WTC11 (cell line): ENCODE results near the gene KRT33A. TPM values are rescaled to one million over a fixed set of nuclear protein-coding genes. Genes with fewer than 3 reads are reported as not detected.

Source experiments
- ATAC-seq: fragments of 200-7000 bp; cut with Tn5 transposase; 2 replicates; pipeline ENCODE4 v1.10.0; 2021; ENCODE audit warnings: mild to moderate bottlenecking, moderate library complexity
- CTCF ChIA-PET: fragments of 300-600 bp; sonication (Branson Sonifier 250); formaldehyde crosslinking; loops from one replicate; lab custom pipeline; 2021; ENCODE audit warnings: antibody characterized with exemption; lab: Charles Lee
- POLR2A ChIA-PET: fragments of 350-600 bp; sonication (Branson Sonifier 250); formaldehyde crosslinking; loops from one replicate; lab custom pipeline; 2021; ENCODE audit warnings: antibody characterized with exemption; lab: Charles Lee
- DNase-seq: peaks from one replicate; pipeline ENCODE4 v3.0.0; 2021; ENCODE audit warnings: low spot score
- H3K27ac Mint-ChIP-seq: 2 replicates; pipeline ENCODE4 v1.8.0; 2021; ENCODE audit warnings: mixed read lengths
- H3K27me3 Mint-ChIP-seq: 2 replicates; pipeline ENCODE4 v1.8.0; 2021; ENCODE audit warnings: low read depth, mild to moderate bottlenecking, moderate library complexity, mixed read lengths
- H3K36me3 Mint-ChIP-seq: 2 replicates; pipeline ENCODE4 v1.8.0; 2021; ENCODE audit warnings: mixed read lengths
- H3K4me1 Mint-ChIP-seq: 2 replicates; pipeline ENCODE4 v1.8.0; 2022; ENCODE audit warnings: mixed read lengths
- H3K4me3 Mint-ChIP-seq: 2 replicates; pipeline ENCODE4 v1.8.0; 2021; ENCODE audit warnings: mild to moderate bottlenecking, moderate library complexity, mixed read lengths
- H3K9me3 Mint-ChIP-seq: 2 replicates; pipeline ENCODE4 v1.8.0; 2021; ENCODE audit warnings: mixed read lengths
- CREM ChIP-seq: sonication (generic); formaldehyde crosslinking; IDR thresholded peaks from 2 replicates; pipeline ENCODE4 v1.8.1; 2022; ENCODE audit warnings: mild to moderate bottlenecking, missing genetic modification reagents, moderate library complexity
- GTF2I ChIP-seq: fragments of 250-450 bp; sonication (Bioruptor Pico); conservative IDR thresholded peaks from 2 replicates; pipeline ENCODE4 v1.4.0; 2021; ENCODE audit warnings: mild to moderate bottlenecking
- PRRX2 ChIP-seq: fragments of 250-450 bp; sonication (Bioruptor Pico); IDR thresholded peaks from 2 replicates; pipeline ENCODE4 v1.8.0; 2021; ENCODE audit warnings: mild to moderate bottlenecking
- SMAD3 ChIP-seq: sonication (generic); formaldehyde crosslinking; IDR thresholded peaks from 2 replicates; pipeline ENCODE4 v1.8.0; 2022; ENCODE audit warnings: missing genetic modification reagents, mild to moderate bottlenecking, borderline replicate concordance
- ZNF121 ChIP-seq: sonication (generic); formaldehyde crosslinking; IDR thresholded peaks from 2 replicates; pipeline ENCODE4 v1.8.0; 2023; ENCODE audit warnings: missing genetic modification reagents
- ZNF219 ChIP-seq: sonication (generic); formaldehyde crosslinking; IDR thresholded peaks from 2 replicates; pipeline ENCODE4 v1.8.0; 2023; ENCODE audit warnings: missing genetic modification reagents, mild to moderate bottlenecking, borderline replicate concordance
- ZNF396 ChIP-seq: fragments of 250-450 bp; sonication (Bioruptor Pico); IDR thresholded peaks from 2 replicates; pipeline ENCODE4 v1.8.0; 2021; ENCODE audit warnings: mild to moderate bottlenecking, moderate library complexity, borderline replicate concordance
- ZNF416 ChIP-seq: fragments of 250-450 bp; sonication (Bioruptor Pico); IDR thresholded peaks from 2 replicates; pipeline ENCODE4 v1.9.0; 2021; ENCODE audit warnings: mild to moderate bottlenecking, inconsistent platforms
- ZNF532 ChIP-seq: fragments of 250-450 bp; sonication (Bioruptor Pico); IDR thresholded peaks from 2 replicates; pipeline ENCODE4 v1.9.0; 2021; ENCODE audit warnings: mild to moderate bottlenecking, borderline replicate concordance
- total RNA-seq: library from RNA; stranded (reverse); gene quantifications from 3 replicates; pipeline ENCODE4 v1.2.3, GENCODE V29; 2021
- TF ChIP-seq, protein P1 (sequence below): sonication (generic); formaldehyde crosslinking; IDR thresholded peaks from 2 replicates; pipeline ENCODE4 v1.8.0; 2023; ENCODE audit warnings: missing genetic modification reagents
- TF ChIP-seq, protein P2 (sequence below): fragments of 200-600 bp; IDR thresholded peaks from 2 replicates; pipeline ENCODE4 v1.8.0; 2022; ENCODE audit warnings: antibody characterized with exemption
- TF ChIP-seq, protein P3 (sequence below): sonication (generic); formaldehyde crosslinking; IDR thresholded peaks from 2 replicates; pipeline ENCODE4 v1.8.1; 2023; ENCODE audit warnings: mild to moderate bottlenecking, missing genetic modification reagents

Gene KRT33A
- total RNA-seq, 1 experiment from 2014 or later: not detected

GRCh38 chr17:41322903-41323895 is 27.4 kb downstream of the KRT33A start:
- peaks cover 21% of the 10 kb centered on the region for H3K9me3 Mint-ChIP-seq
- H3K4me3 Mint-ChIP-seq: no peak overlapping the region
- H3K27ac Mint-ChIP-seq: no peak overlapping the region
- POLR2A ChIA-PET: no interaction called here
- TF ChIP-seq ZNF396: no peak
- no peak for TF ChIP-seq ZNF219 (CRISPR knock-in tag)
- TF ChIP-seq ZNF416 (CRISPR knock-in tag): no peak
- no peak for TF ChIP-seq CREM
- no peak for TF ChIP-seq PRRX2 (CRISPR knock-in tag)
- TF ChIP-seq, protein P1, sequence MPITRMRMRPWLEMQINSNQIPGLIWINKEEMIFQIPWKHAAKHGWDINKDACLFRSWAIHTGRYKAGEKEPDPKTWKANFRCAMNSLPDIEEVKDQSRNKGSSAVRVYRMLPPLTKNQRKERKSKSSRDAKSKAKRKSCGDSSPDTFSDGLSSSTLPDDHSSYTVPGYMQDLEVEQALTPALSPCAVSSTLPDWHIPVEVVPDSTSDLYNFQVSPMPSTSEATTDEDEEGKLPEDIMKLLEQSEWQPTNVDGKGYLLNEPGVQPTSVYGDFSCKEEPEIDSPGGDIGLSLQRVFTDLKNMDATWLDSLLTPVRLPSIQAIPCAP: no peak
- no peak for TF ChIP-seq SMAD3 (CRISPR knock-in tag)
- TF ChIP-seq, all 79 proteins: peak for 0
- peaks cover 14% of the 10 kb centered on the region; the same call in 1 of the 2 replicates for H3K36me3 Mint-ChIP-seq
- CTCF ChIA-PET: interaction anchor here (0.5 to 2.5 kb wide), 36 partner anchors 9 to 466 kb away, joined by 3 to 11 read pairs (median 4); partner anchors contain the start of genes EIF1, KRT39 and KRTAP16-1
- ATAC-seq (no peak), DNase-seq (no peak)
- 0 out of 2 replicates have a peak, but pooled peaks cover 3% of the 10 kb centered on the region for H3K4me1 Mint-ChIP-seq
- no peaks in the 10 kb centered on the region for H3K27me3 Mint-ChIP-seq

DNA sequence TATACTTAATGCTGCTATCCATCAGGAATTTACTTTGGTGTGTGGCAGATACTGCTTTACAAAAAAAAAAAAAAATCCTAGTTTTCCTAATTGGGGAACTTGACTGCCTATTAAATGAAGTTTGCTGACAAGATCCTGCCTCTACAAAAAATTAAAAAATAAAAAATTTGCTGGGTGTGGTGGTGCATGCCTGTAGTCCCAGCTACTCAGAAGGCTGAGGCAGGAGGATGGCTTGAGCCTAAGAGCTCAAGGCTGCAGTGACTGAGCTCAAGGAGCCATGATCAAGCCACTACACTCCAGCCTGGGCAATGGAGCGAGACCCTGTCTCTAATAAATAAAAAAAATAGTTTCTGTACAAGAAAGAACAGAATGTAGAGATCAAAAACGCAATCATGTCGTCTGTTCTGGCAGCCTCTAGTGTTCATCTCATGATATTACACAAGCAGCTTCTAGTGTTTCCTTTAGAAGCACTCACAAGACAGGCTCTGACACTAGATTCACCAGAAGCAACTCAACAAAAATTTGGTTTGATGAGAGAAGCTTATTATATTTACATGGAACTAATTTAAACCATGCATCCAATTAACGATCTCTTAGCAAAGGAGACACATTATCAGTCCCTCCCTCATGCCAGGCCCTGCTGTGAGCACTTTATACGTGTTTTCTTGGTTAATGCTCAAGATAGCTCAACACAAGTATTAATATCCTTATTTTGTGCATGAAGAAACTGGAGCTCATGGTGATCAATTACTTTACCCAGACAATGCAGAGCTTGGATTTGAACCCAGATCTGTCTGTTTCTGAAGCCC is 28.3 kb downstream of the KRT33A start:
- CTCF ChIA-PET: interaction anchor here (0.6 to 2.5 kb wide), 35 partner anchors 8 to 465 kb away, joined by 3 to 11 read pairs (median 3); partner anchors contain the start of genes EIF1, KRT39 and KRTAP16-1
- Mint-ChIP-seq H3K36me3 (peaks cover 14% of the 10 kb centered on the region; the same call in 1 of the 2 replicates), H3K4me3 (no peak overlapping the region), H3K27ac (no peak overlapping the region), H3K27me3 (no peaks in the 10 kb centered on the region), H3K4me1 (0 out of 2 replicates have a peak, but pooled peaks cover 3% of the 10 kb centered on the region), H3K9me3 (peaks cover 21% of the 10 kb centered on the region)
- ATAC-seq: peak; percentile 42; the same call in 1 of the 2 replicates
- POLR2A ChIA-PET: no interaction called here
- no peak for DNase-seq
- TF ChIP-seq, protein P2, sequence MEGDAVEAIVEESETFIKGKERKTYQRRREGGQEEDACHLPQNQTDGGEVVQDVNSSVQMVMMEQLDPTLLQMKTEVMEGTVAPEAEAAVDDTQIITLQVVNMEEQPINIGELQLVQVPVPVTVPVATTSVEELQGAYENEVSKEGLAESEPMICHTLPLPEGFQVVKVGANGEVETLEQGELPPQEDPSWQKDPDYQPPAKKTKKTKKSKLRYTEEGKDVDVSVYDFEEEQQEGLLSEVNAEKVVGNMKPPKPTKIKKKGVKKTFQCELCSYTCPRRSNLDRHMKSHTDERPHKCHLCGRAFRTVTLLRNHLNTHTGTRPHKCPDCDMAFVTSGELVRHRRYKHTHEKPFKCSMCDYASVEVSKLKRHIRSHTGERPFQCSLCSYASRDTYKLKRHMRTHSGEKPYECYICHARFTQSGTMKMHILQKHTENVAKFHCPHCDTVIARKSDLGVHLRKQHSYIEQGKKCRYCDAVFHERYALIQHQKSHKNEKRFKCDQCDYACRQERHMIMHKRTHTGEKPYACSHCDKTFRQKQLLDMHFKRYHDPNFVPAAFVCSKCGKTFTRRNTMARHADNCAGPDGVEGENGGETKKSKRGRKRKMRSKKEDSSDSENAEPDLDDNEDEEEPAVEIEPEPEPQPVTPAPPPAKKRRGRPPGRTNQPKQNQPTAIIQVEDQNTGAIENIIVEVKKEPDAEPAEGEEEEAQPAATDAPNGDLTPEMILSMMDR: peak; percentile 64
- peak; percentile 68; the same call in 1 of the 2 replicates for TF ChIP-seq ZNF121
- TF ChIP-seq PRRX2 (CRISPR knock-in tag): no peak
- TF ChIP-seq, protein P3, sequence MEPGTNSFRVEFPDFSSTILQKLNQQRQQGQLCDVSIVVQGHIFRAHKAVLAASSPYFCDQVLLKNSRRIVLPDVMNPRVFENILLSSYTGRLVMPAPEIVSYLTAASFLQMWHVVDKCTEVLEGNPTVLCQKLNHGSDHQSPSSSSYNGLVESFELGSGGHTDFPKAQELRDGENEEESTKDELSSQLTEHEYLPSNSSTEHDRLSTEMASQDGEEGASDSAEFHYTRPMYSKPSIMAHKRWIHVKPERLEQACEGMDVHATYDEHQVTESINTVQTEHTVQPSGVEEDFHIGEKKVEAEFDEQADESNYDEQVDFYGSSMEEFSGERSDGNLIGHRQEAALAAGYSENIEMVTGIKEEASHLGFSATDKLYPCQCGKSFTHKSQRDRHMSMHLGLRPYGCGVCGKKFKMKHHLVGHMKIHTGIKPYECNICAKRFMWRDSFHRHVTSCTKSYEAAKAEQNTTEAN: no peak
- no peak for TF ChIP-seq GTF2I

DNA sequence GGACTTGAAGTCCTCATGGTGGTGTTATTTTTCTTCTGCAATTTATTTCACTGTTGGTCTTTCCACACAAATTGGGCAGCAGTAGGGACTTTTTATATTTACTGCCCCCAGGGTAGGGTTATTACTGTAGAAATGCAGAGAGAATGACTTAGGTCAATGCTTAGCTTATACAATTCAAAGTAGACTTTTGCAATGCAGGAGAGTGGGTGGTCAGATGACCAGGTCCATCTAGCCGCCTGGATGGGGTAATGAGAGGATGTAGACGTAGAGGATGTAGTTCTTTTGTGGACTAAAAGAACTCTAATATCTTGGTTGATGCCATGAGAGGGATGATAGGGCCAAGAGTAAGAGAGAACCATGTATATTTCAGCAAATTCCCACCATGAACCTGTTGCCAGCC is 32.4 kb downstream of the KRT33A start:
- no peak for DNase-seq
- CTCF ChIA-PET: no interaction called here

More for the DNA sequence above, 32.4 kb downstream of the KRT33A start:
- Mint-ChIP-seq H3K4me3 (no peak overlapping the region), H3K4me1 (no peaks in the 10 kb centered on the region), H3K9me3 (peaks cover 21% of the 10 kb centered on the region), H3K36me3 (peaks cover 14% of the 10 kb centered on the region; the same call in 1 of the 2 replicates), H3K27ac (no peak overlapping the region), H3K27me3 (no peaks in the 10 kb centered on the region)
- no peak for TF ChIP-seq ZNF532
- no peak for ATAC-seq
- POLR2A ChIA-PET: no interaction called here
